Measurements from ENCODE around the gene SPAST.
"Not testable (repeated sequence)": the region's sequence is repeated elsewhere in the genome, so short reads cannot be mapped to it uniquely, and the experiment has no call there.

The SPAST gene

GRCh38 chr2:32063310-32064020 lies at the start of gene SPAST:
SPAST (plus strand) TSS chr2:32063556; CDS start chr2:32063832, 276 bp downstream.
- TF ChIP-seq ZNF274 (IDR thresholded peaks at IDR 0.05; ENCODE audit: low read depth, low read length): no peak

GRCh38 chr2:32018789-32019482 lies 44.4 kb upstream of the SPAST start:
- not testable (repeated sequence) for H3K4me3 ChIP-seq (ENCODE audit: low read length)

More at GRCh38 chr2:32063310-32064020, at the start of gene SPAST:
- peak within 1 kb of the TSS; percentile 94 for H3K4me3 ChIP-seq (ENCODE audit: low read length)

- not testable (repeated sequence) for H3K4me3 ChIP-seq (ENCODE audit: low read length)
Observed at GRCh38 chr2:32034198-32034887, 29.0 kb upstream of the SPAST start.

GRCh38 chr2:32039447-32040219 lies 23.7 kb upstream of the SPAST start, which contains the start of gene DPY30:
DPY30 (minus strand) TSS chr2:32039805; CDS start chr2:32039456, 349 bp downstream.
- TF ChIP-seq ZNF274 (IDR thresholded peaks at IDR 0.05; ENCODE audit: low read depth, low read length): no peak
- peak within 1 kb of the TSS; percentile 85 for H3K4me3 ChIP-seq (ENCODE audit: low read length)

GRCh38 chr2:32043561-32043960 lies 19.8 kb upstream of the SPAST start:
- TF ChIP-seq ZNF274 (IDR thresholded peaks at IDR 0.05; ENCODE audit: low read depth, low read length): no peak

GRCh38 chr2:32051836-32052439 lies 11.4 kb upstream of the SPAST start:
- no peak overlapping the region for H3K4me3 ChIP-seq (ENCODE audit: low read length)
- no peak for TF ChIP-seq ZNF274 (IDR thresholded peaks at IDR 0.05; ENCODE audit: low read depth, low read length)

More at GRCh38 chr2:32043561-32043960, 19.8 kb upstream of the SPAST start:
- H3K4me3 ChIP-seq (ENCODE audit: low read length): no peak overlapping the region

- not testable (repeated sequence) for H3K4me3 ChIP-seq (ENCODE audit: low read length)
Observed at GRCh38 chr2:32054583-32054982, 8.8 kb upstream of the SPAST start.

GRCh38 chr2:32058130-32058529 lies 5.2 kb upstream of the SPAST start:
- no peak for TF ChIP-seq ZNF274 (IDR thresholded peaks at IDR 0.05; ENCODE audit: low read depth, low read length)
- no peak overlapping the region for H3K4me3 ChIP-seq (ENCODE audit: low read length)

- no peak overlapping the region for H3K4me3 ChIP-seq (ENCODE audit: low read length)
- no peak for TF ChIP-seq ZNF274 (IDR thresholded peaks at IDR 0.05; ENCODE audit: low read depth, low read length)
Observed at GRCh38 chr2:32060266-32060665, 3.1 kb upstream of the SPAST start.

GRCh38 chr2:32061430-32061829 lies 1.9 kb upstream of the SPAST start:
- TF ChIP-seq ZNF274 (IDR thresholded peaks at IDR 0.05; ENCODE audit: low read depth, low read length): no peak
- no peak overlapping the region for H3K4me3 ChIP-seq (ENCODE audit: low read length)

- no peak for TF ChIP-seq ZNF274 (IDR thresholded peaks at IDR 0.05; ENCODE audit: low read depth, low read length)
- peak overlapping the region; percentile 87 for H3K4me3 ChIP-seq (ENCODE audit: low read length)
Observed at GRCh38 chr2:32061973-32062861, 1.1 kb upstream of the SPAST start.

- no peak for TF ChIP-seq ZNF274 (IDR thresholded peaks at IDR 0.05; ENCODE audit: low read depth, low read length)
- peak overlapping the region; percentile 94 for H3K4me3 ChIP-seq (ENCODE audit: low read length)
Observed at GRCh38 chr2:32064021-32064601, 755 bp downstream of the SPAST start.
